NCI-H2029 treated with DMSO at 0.1 percent for 48 hours (cell line): ENCODE measurements around the gene GOLGA6C.
"Not testable (repeated sequence)": the region's sequence is repeated elsewhere in the genome, so short reads cannot be mapped to it uniquely, and the experiment has no call there.

Experiments
- DNase-seq: peaks from one replicate; lab custom pipeline; 2025; lab: John Stamatoyannopoulos, UW

Gene GOLGA6C, protein sequence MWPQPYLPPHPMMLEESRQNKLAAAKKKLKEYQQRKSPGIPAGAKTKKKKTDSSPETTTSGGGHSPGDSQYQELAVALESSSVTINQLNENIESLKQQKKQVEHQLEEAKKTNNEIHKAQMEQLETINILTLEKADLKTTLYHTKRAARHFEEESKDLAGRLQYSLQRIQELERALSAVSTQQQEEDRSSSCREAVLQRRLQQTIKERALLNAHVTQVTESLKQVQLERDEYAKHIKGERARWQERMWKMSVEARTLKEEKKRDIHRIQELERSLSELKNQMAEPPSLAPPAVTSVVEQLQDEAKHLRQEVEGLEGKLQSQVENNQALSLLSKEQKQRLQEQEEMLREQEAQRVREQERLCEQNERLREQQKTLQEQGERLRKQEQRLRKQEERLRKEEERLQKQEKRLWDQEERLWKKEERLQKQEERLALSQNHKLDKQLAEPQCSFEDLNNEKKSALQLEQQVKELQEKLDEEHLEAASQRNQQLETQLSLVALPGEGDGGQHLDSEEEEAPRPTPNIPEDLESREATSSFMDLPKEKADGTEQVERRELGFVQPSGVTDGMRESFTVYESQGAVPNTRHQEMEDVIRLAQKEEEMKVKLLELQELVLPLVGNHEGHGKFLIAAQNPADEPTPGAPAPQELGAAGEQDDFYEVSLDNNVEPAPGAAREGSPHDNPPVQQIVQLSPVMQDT

DNA sequence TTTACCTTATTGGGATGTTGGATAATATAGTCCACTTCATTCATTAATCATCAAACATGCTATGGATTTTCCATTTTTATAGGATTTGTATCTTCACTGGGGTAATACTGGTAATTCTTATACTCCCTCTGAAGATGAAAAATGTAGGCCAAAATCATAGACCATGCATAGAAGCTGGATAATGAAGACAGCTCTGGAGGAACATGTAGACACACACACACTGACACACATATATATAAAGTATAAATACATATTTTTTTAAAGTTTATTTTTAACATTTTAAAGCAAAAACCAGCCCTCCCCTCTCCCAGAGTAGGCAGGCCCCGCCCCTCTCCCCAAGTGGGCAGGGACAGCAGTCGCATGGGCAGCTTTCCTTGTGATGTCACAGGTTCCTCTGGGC, at the start of gene GOLGA6C:
GOLGA6C (plus strand) TSS at position 301 of the 400 bp plus-strand sequence. CDS start 265 bp downstream, outside the sequence.
- DNase-seq = not testable (repeated sequence)

DNA sequence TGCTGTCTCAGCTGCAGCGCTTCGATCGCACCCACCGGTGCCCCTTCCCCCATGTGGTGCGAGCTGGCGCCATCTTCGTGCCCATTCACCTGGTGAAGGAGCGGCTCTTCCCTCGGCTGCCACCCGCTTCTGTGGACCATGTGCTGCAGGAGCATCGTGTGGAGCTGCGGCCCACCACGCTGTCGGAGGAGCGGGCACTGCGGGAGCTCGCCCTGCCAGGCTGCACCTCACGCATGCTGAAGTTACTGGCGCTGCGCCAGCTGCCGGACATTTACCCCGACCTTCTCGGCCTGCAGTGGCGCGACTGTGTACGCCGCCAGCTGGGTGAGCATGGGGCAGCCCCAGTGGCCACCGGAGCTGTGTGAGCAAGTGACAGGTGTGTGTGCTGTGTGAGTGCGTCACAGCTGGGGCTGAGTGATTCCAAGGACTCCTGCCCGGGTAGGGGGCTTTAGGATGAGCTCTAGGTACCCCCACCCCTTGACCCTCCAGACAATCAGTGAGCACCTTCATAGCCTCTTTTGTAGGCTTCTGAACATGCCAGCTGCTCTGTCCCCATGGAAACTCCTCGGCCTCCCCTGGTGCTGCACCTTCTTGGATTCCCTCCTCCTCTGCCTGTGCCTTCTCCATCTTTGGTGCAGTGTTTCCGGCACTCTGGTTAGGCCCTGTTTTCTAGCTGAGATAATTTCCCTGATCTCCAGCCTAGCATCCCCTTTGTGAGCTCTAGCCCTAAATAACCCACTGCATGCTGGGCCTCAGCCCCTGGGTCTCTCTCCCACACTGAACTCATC, 49.4 kb upstream of the GOLGA6C start:
- no peak for DNase-seq

DNA sequence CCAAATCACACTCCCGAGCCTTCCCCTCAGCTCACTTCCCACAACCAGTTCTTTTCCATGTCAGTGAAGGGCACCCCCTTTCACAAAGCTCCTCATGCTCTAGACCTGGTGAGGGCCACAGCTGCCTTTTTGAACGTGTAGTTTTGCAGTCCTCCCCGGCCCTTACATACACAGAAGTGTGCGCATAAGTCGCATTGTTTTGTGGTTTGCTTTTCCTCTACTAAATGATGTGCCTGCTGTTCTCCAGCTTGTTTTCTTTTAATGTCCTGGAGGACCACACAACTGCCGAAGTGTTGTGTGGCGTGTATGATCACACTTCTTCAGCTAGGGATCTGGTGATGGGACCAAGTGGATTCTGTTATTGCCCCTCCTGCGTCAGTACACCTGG, 48.9 kb upstream of the GOLGA6C start:
- no peak for DNase-seq

DNA sequence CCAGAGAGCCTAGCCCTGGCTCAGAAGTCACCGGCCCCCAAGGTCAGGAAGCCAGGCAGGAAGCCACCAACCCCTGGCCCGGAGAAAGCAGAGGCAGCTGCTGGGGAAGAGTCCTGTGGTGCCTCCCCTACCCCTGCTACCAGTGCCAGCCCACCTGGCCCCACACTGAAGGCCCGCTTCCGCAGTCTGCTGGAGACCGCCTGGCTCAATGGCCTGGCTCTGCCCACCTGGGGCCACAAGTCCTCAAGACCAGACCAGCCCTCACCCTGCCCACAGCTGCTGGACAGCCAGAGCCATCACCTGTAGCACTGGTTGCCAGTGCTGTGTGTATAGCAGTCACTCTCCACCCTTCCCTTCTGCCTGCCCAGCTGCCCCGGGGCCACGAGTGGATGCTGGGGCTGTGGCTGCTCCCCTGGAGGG, 47.3 kb upstream of the GOLGA6C start:
- DNase-seq = no peak

DNA sequence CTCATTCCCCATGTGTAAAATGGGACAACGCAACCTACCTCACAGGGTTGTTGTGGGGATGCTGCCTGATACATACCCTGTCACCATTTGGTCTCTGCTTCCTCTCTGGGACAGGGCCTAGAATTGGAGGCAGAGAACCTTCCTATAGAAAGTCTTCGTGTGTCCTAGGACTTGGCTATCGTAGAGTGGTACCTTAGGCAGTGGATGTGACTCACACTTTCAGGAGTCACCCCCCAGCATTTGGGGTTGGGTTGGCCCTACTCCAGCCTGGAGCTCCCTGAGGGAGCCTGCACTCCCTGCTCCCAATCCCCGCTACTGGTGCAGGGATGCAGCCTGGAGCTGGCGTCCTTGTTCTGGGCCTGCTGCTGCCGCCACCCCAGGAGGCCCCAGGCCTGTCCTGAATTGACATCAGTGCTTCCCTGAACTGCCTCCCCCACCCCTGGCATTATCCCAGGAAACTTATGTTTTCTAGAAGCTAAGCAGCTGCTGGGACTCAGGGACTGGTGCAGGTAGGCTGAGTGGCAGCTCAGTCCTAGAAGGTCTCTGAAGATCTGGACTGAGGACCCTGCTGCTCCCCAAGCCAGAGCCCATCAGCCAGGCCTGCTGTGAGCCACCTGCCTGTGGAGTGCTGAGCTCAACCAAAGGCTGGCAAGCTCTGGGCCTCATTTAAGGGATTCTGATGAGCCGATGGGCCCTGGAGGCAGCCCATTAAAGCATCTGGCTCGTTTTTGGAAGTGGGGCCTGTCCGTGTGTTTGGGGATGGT, 46.5 kb upstream of the GOLGA6C start:
- DNase-seq = no peak

DNA sequence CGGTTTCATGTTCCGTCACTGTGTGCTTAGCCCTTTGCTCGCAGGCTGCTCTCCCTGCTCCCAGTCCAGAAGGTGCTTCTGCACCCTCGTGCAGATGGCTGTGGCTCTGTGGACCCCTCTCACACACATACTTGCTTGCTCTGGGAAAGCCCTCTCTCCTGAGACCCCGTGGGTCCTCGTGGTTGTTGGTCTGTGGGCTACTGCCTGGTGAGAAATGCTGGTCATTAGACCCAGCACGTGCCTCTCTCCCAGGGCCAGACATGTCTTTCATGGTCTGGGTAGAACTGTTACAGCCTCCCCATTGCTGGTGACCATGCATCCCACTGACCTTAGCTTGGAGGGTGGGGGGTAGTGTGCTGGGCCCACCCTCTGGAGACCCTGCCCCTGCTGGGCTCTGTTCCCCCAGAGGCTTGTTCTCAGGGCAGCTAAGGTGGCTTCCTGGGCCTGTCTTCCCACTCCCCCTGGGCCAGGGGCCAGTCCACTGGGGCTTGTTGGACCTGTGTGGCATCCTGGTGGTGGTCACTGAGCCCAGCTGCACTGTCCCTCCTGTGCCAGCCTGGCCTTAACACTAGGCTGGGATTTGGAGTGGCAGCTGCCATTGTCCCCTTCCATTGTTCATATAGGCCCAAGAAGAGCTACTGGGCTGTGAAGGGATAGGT, 45.8 kb upstream of the GOLGA6C start:
- DNase-seq = no peak

DNA sequence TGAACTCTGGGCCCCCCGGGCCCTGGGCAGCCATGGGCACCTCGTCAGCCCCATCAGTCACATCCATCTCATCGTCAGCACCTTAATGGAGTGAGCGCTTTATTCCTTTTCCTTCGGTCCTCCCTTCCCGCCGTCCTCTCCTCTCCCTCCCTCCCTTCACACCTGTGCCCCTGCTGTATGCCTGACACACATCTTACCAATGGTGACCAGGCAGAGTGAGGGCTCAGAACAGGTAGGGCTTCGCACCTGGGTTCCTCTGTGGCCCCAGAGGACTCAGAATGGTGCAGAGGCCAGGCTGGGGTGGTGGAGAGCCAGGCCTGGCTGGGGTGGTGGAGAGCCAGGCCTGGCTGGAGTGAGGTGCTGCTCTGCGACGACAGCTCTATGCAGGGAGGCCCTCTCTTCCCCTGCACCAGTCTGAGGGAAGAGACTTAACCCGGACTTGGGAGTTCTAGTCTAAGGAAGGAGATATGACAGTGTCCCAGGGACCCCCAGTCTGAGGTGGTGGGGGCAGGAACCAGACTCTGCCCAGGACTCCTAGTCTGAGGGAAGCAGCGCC, 44.8 kb upstream of the GOLGA6C start:
- no peak for DNase-seq

DNA sequence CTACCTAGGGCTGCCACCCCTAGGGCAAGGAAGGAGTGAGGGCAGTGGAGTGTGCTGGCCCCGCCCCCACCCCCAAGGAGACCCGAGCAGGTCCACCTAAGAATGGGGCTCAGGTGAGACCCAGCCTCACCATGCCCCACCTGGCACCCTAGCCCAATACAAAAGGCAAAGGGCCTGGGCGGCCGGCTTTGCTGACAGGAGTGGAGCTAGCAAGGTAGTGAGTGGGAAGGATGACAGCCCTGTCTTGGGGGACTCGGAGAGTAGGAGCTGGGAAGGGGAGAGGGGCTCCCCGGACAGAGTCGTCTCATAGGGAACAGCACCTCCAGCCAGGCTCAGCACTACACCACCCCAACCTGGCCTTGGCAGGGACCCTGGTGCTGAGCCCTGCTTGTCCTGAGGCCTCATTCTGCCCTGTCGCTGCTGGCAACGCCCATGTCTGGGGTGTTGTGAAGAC, 44.3 kb upstream of the GOLGA6C start:
- DNase-seq = no peak

DNA sequence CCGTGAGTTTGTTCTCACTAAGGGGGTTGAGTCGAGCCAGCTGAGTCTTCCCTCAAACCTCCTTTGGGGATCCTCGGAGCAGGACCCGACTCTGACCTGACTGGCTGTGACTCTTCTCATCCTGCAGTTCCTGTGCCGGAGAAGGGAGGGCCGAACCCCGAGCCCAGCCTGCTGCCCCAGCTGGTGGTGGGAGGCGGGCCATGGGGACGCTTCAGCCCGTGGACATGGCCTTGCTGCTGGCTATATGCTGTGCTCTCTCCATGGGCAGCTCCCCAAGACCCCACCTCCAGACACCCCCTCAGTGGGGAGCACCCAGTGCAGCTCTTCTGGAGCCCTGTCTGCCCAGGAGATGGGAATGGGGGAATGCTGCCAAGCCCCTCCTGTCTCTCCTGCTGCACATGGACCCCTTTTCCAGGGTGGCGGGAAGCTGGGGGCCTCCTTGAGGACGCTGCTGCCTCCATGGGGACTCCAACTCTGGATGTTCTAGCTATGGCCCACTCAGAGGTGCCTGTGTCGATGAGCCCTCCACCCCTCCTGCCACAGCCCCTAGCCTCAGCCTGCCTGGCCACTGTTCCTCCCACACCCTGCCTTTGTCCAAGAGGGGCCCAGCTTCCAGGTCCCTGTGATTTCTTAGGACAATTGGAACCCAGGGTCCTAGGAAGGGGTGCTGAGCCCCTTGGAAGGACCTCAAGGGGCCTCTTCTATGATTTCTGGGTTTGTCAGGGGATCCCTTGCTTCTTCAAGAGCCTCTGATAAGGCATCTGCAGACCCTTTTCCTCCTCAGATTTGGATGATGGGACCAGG, 43.6 kb upstream of the GOLGA6C start:
- DNase-seq = no peak

DNA sequence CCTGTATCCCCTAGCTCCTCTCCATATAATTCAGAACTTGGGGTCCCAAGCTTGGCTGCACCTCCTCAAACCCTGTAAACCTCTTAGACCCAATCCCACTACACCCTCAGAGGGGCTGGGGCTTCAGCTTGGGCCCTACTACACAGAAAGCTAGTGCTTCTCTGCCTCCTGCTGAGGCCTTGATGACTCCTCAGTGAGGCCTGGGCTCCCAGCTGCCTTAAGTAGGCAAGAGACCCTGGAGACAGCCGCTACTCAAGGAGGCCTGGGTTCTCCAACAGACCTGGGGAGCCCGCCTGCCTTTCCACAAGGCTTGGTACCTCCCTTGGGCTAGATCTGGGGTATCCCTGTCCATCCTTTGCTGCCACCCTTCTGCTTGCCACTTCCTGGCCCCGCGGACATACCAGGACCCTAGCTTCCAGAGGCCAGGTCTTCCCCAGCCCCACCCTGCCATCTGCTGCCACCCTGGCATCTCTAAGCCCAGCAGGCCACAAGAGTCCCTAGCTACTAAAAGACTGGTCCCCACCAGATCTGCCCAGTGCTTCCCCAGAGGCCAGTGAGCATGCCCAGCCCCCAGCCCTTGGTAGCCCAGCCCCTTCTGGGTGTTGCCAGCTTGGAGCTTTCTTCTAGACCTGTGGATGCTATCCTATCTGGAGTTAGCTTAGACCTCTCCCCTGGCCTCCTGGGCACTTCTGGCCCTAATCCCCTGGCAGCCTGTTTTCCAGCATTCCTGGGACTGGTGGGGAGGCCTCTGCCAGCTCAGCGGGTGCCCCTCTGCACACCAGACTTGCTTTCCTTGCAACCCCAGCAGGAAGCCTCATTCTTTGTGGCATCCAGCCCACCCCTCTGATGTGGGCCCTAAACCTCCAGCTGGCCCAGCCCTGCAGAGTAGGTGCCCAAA, 42.8 kb upstream of the GOLGA6C start:
- DNase-seq = no peak

DNA sequence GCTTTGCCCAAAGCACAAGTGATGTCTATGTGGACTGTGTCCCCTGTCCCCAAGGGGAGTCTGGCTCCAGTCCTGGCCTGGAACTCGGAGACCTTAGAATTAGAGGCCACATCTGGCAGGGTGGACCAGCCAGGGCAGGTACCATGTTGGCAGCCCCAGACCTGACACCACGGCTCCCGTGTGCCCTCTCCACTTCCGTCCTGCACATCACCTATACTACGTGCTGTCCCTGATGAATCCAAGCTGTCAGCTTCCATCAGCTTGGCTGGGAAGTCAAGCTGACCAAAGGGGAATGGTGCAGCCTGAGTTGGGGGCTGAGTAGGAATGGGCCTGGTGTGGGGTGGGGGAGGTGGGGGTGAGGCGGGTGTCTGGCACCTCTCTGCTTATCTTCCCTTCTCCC, 41.1 kb upstream of the GOLGA6C start:
- no peak for DNase-seq

DNA sequence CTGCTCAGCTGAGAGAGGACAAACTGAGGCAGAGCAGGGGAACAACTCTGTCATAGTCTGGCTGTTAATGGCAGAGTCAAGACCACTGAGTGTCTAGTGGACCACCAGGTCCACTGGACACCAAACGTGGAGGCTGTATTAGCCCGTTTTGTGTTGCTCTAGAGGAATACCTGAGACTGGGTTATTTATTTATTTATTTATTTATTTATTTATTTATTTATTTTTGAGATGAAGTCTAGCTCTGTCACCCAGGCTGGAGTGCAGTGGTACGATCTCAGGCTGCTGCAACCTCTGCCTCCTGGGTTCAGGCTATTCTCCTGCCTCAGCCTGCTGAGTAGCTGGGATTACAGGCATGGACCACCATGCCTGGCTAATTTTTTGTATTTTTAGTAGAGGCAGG, 40.6 kb upstream of the GOLGA6C start:
- DNase-seq = not testable (repeated sequence)

DNA sequence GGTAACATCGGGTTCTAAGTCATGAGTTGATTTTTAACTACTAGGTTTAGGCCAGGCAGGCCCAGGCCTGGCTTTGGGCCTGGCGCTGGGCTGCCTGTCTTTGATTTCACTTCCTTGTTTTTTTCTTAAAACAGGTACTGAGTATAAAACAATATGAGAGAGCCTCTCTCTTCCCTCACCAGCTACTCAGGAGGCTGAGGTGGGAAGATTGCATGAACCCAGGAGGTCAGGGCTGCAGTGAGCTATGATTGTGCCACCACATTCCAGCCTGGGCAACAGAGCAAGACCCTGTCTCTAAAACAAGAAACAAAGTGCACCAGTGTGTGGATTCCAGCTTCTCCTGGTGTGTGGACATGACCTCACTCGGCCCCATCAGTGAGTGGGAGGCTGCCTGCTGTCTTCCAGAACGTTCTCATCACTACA, 38.6 kb upstream of the GOLGA6C start:
- DNase-seq = not testable (repeated sequence)

DNA sequence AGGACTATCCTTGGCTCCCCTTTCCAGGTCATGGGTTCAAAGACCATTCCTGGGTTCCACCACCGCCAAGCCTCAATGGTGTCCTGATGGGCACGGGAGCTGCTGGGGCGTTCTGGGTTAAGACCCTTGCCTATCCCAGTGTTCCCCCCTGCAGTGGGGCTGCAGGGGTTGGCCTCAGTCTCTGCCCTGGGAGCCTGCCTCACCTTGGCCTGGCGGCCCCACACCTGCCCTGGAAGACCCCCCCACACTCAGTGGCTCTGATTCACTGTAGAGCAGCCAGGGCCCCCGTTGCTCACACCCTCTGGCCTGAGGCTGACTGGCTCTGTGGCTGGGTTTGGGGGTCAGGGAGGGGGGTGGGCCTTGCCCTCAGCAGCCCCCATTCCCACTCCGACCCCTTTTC, 34.4 kb upstream of the GOLGA6C start:
- no peak for DNase-seq

DNA sequence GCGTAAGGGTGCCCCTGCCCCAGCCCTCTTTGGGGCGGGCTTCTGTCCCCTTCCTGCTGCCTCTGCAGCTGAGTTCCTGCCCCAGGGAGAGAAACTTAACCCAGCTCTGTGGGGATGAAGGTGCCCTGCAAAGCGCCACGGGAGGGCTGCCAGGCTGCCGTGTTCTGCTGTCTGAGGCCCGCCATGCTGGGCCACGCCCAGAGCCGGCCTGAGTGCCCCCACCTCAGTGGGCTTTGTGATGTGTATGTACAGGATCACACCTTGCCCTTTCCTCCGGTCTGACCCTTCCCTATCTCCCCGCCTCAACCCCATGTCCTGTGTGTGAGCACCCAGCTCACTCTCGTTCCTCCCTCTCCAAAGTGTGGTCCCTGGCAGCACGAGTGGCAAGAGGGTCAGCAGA, 33.9 kb upstream of the GOLGA6C start:
- no peak for DNase-seq

DNA sequence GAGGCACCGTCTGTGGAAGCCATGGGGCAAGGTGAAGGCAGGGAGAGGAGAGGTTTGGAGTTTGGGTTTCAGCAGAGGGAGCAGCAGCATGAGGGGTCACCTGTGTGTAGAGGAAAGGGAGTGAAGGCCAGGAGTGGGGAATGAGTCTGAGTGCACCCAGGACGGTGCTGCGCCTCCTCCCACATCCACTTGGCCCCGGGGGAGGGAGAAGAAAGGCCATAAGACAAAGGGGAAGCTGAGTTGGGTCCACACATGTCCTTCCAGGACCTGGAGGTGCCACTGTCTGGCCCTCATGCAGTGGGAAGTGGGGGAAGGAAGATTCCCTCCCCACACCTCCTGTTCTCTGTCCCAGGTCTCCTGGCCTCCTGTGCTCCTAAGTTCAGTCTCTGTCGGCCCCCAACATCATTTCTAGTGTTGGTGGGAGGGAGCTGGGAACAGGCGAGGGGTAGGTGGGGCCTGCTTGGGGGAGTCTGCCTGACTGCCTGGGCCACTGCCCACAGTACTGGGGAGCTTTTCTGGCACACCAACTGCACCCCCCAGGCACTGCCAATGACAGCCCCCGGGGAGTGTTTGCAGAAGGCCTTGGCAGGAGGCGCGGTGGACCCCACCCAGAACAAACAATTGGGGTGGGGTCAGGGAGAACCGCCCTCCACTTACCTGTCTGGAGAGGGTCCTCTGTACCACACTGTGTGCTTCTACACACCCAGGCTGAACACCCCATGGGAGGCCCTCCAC, 32.9 kb upstream of the GOLGA6C start:
- not testable (repeated sequence) for DNase-seq

DNA sequence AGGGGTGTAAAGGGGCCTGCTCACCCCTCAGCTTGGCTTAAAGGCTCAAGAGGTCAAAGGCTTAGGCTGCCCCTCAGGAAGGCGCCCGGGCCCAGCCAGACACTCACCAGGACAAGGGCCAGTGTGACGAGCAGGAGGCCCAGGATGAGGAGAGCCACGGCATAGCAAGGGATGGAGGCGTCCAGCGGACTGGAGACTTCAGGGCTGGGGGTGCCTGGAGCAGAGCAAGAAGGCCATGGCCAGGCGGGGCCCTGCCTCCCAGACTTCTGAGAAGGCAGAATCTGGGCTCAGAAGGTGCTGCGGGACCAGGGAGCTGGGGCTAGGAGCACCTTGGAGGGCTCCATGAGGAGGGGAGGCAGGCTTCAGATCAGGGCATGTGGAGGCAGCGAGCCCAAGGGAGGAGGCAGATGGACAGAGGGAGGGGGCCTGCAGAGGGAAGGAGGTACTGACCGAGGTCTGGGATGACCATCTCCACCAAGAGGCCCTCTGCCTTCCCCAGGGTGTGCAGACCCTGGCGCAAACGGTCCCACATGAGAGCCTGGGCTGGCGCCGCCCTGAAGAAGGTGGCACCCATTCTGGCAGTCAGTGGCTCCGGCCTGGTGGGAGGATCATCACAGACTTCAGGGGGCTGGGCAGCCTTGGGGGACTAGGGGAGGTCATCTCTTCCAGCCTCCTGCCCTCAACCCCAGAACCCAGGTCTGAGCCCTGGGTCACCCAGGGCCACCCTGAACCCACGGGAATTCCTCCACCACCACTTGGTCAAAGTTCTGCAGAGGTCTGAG, 32.0 kb upstream of the GOLGA6C start:
- DNase-seq = no peak
